Skeletal muscle satellite cell (primary cell): Measurements from ENCODE around the gene ENTPD8.
"Not testable (repeated sequence)": the region's sequence is repeated elsewhere in the genome, so short reads cannot be mapped to it uniquely, and the experiment has no call there.

Experiments
- H3K27me3 ChIP-seq: 2 replicates; pipeline ENCODE4 v1.7.0; 2013; ENCODE audit warnings: low read length; ENCODE audit not compliant: control insufficient read depth, insufficient read depth
- H3K36me3 ChIP-seq: 2 replicates; pipeline ENCODE4 v1.7.0; 2013; ENCODE audit warnings: mild to moderate bottlenecking, control low read depth, low read length; ENCODE audit not compliant: insufficient read depth
- H3K4me1 ChIP-seq: 2 replicates; pipeline ENCODE4 v1.7.0; 2013; ENCODE audit warnings: low read length; ENCODE audit not compliant: control insufficient read depth, insufficient read depth
- H3K4me2 ChIP-seq: 2 replicates; pipeline ENCODE4 v1.7.0; 2013; ENCODE audit warnings: mild to moderate bottlenecking, low read length
- H3K4me3 ChIP-seq: 2 replicates; pipeline ENCODE4 v1.7.0; 2013; ENCODE audit warnings: low read length
- H3K9ac ChIP-seq: 2 replicates; pipeline ENCODE4 v1.7.0; 2013; ENCODE audit warnings: mild to moderate bottlenecking, low read depth, low read length, moderate library complexity
- H3K9me3 ChIP-seq: replicated peaks from 2 replicates; pipeline ENCODE4 v1.7.0; 2013; ENCODE audit warnings: mild to moderate bottlenecking, control low read depth, low read length

The ENTPD8 gene

GRCh38 chr9:137387891-137388560 lies 53.1 kb downstream of the ENTPD8 start:
- H3K4me1 ChIP-seq: peaks cover 10% of the 10 kb centered on the region
- H3K27me3 ChIP-seq: no peaks in the 10 kb centered on the region
- H3K36me3 ChIP-seq: no peaks in the 10 kb centered on the region
- H3K4me3 ChIP-seq: no peak overlapping the region
- H3K4me2 ChIP-seq: no peak overlapping the region
- H3K9me3 ChIP-seq: no peaks in the 10 kb centered on the region
- no peak overlapping the region for H3K9ac ChIP-seq

GRCh38 chr9:137387114-137387890 lies 53.9 kb downstream of the ENTPD8 start:
- no peak overlapping the region for H3K4me3 ChIP-seq

GRCh38 chr9:137386507-137387113 lies 54.5 kb downstream of the ENTPD8 start:
- not testable (repeated sequence) for H3K36me3 ChIP-seq, H3K9me3 ChIP-seq, H3K9ac ChIP-seq, H3K4me3 ChIP-seq, H3K4me2 ChIP-seq, H3K27me3 ChIP-seq
- peaks cover 10% of the 10 kb centered on the region for H3K4me1 ChIP-seq

More at GRCh38 chr9:137387114-137387890, 53.9 kb downstream of the ENTPD8 start:
- no peak overlapping the region for H3K9ac ChIP-seq
- H3K4me1 ChIP-seq: peaks cover 10% of the 10 kb centered on the region
- H3K36me3 ChIP-seq: no peaks in the 10 kb centered on the region
- H3K27me3 ChIP-seq: no peaks in the 10 kb centered on the region
- no peak overlapping the region for H3K4me2 ChIP-seq
- H3K9me3 ChIP-seq: no peaks in the 10 kb centered on the region

- Histone ChIP-seq H3K4me3 (no peak overlapping the region), H3K27me3 (no peaks in the 10 kb centered on the region), H3K9me3 (no peaks in the 10 kb centered on the region), H3K4me2 (no peak overlapping the region), H3K9ac (no peak overlapping the region), H3K4me1 (no peaks in the 10 kb centered on the region), H3K36me3 (no peaks in the 10 kb centered on the region)
These were observed 56.0 kb downstream of the ENTPD8 start for GRCh38 chr9:137385061-137385655.
